Loucy (cell line): ENCODE results near the gene KPNA4.

Source experiments
- H2AFZ ChIP-seq: fragments of 200-600 bp; sonication (generic); 2 replicates; pipeline ENCODE4 v1.6.0; 2016; ENCODE audit warnings: antibody characterized with exemption, mild to moderate bottlenecking, low read length, moderate library complexity
- H3F3A ChIP-seq: fragments of 200-600 bp; 2 replicates; pipeline ENCODE4 v1.6.0; 2016; ENCODE audit warnings: antibody characterized with exemption, low read depth, mild to moderate bottlenecking
- H3K27me3 ChIP-seq: fragments of 200-600 bp; sonication (generic); 2 replicates; pipeline ENCODE4 v1.6.1; 2014; ENCODE audit warnings: low read length, mild to moderate bottlenecking; ENCODE audit not compliant: insufficient read depth, poor library complexity, severe bottlenecking
- H3K36me3 ChIP-seq: fragments of 200-600 bp; sonication (generic); 2 replicates; pipeline ENCODE4 v1.6.1; 2016; ENCODE audit warnings: low read length; ENCODE audit not compliant: insufficient read depth
- H3K4me1 ChIP-seq: fragments of 200-600 bp; sonication (generic); 2 replicates; pipeline ENCODE4 v1.5.1; 2014; ENCODE audit warnings: low read length, mild to moderate bottlenecking; ENCODE audit not compliant: insufficient read depth, poor library complexity, severe bottlenecking
- H3K4me2 ChIP-seq: fragments of 200-600 bp; sonication (generic); 2 replicates; pipeline ENCODE4 v1.6.0; 2014; ENCODE audit warnings: antibody characterized with exemption, low read length, low read depth, mild to moderate bottlenecking; ENCODE audit not compliant: poor library complexity, severe bottlenecking
- H3K4me3 ChIP-seq: fragments of 200-600 bp; sonication (generic); 2 replicates; pipeline ENCODE4 v1.5.1; 2014; ENCODE audit warnings: low read length, mild to moderate bottlenecking, mixed read lengths; ENCODE audit not compliant: poor library complexity, severe bottlenecking
- H3K79me2 ChIP-seq: fragments of 200-600 bp; sonication (generic); 2 replicates; pipeline ENCODE4 v1.6.1; 2014; ENCODE audit warnings: low read length; ENCODE audit not compliant: insufficient read depth
- H3K9ac ChIP-seq: fragments of 200-600 bp; sonication (generic); 2 replicates; pipeline ENCODE4 v1.6.0; 2014; ENCODE audit warnings: mild to moderate bottlenecking, low read depth, low read length, moderate library complexity; ENCODE audit not compliant: poor library complexity, severe bottlenecking
- H3K9me2 ChIP-seq: fragments of 200-600 bp; sonication (generic); replicated peaks from 2 replicates; pipeline ENCODE4 v1.6.1; 2016; ENCODE audit warnings: low read depth, low read length, mixed read lengths
- H3K9me3 ChIP-seq: fragments of 200-600 bp; sonication (generic); 2 replicates; pipeline ENCODE4 v1.6.1; 2014; ENCODE audit warnings: mild to moderate bottlenecking, antibody characterized with exemption, low read length, low read depth; ENCODE audit not compliant: insufficient read depth
- H4K20me1 ChIP-seq: fragments of 200-600 bp; sonication (generic); 2 replicates; pipeline ENCODE4 v1.6.0; 2014; ENCODE audit warnings: antibody characterized with exemption, low read length, mild to moderate bottlenecking; ENCODE audit not compliant: insufficient read depth, poor library complexity, severe bottlenecking
- CTCF ChIP-seq: fragments of 200-600 bp; sonication (generic); conservative IDR thresholded peaks from 2 replicates; pipeline ENCODE4 v1.5.1; 2014; ENCODE audit warnings: mild to moderate bottlenecking, antibody characterized with exemption, low read length
- EZH2phosphoT487 ChIP-seq: fragments of 200-600 bp; IDR thresholded peaks from 2 replicates; pipeline ENCODE4 v1.6.1; 2018; ENCODE audit warnings: antibody characterized with exemption, mild to moderate bottlenecking, moderate library complexity, borderline replicate concordance

The KPNA4 gene

GRCh38 chr3:160449636-160450598, 115.5 kb downstream of the KPNA4 start, which contains the start of gene TRIM59:
Gene TRIM59 (minus strand): TSS chr3:160449786. CDS start chr3:160439183, 10,603 bp downstream.
- Histone ChIP-seq H3K4me1 (no peaks in the 10 kb centered on the region), H3K36me3 (no peaks in the 10 kb centered on the region), H3K4me2 (no peak within 1 kb of the TSS), H3K9ac (no peak within 1 kb of the TSS), H3K4me3 (no peak within 1 kb of the TSS), H3F3A (no peaks in the 10 kb centered on the region), H3K9me3 (no peaks in the 10 kb centered on the region), H4K20me1 (no peaks in the 10 kb centered on the region), H3K79me2 (no peaks in the 10 kb centered on the region), H3K27me3 (no peaks in the 10 kb centered on the region), H3K9me2 (no peaks in the 10 kb centered on the region), H2AFZ (no peak within 1 kb of the TSS)
- no peak for TF ChIP-seq CTCF
- TF ChIP-seq EZH2phosphoT487, result no peak

GRCh38 chr3:160448845-160449635, 116.3 kb downstream of the KPNA4 start:
- TF ChIP-seq CTCF (no peak), EZH2phosphoT487 (no peak)
- Histone ChIP-seq H3K9me2 (no peaks in the 10 kb centered on the region), H3K79me2 (no peaks in the 10 kb centered on the region), H3K4me2 (no peak overlapping the region), H3K4me1 (no peaks in the 10 kb centered on the region), H3K9me3 (no peaks in the 10 kb centered on the region), H4K20me1 (no peaks in the 10 kb centered on the region), H3K4me3 (no peak overlapping the region), H3K36me3 (no peaks in the 10 kb centered on the region), H3K9ac (no peak overlapping the region), H3F3A (no peaks in the 10 kb centered on the region), H2AFZ (no peak overlapping the region), H3K27me3 (no peaks in the 10 kb centered on the region)

- Histone ChIP-seq H3K4me1 (no peaks in the 10 kb centered on the region), H3F3A (no peaks in the 10 kb centered on the region), H2AFZ (no peak overlapping the region), H3K9me3 (no peaks in the 10 kb centered on the region), H3K9me2 (no peaks in the 10 kb centered on the region), H3K27me3 (no peaks in the 10 kb centered on the region), H3K9ac (no peak overlapping the region), H3K36me3 (no peaks in the 10 kb centered on the region), H3K4me2 (no peak overlapping the region), H3K79me2 (no peaks in the 10 kb centered on the region), H3K4me3 (no peak overlapping the region), H4K20me1 (no peaks in the 10 kb centered on the region)
- no peak for TF ChIP-seq EZH2phosphoT487
- no peak for TF ChIP-seq CTCF
These were observed 117.8 kb downstream of the KPNA4 start for GRCh38 chr3:160447544-160447943.
